ENCODE measurements around the gene ZFHX3.

The ZFHX3 gene

DNA sequence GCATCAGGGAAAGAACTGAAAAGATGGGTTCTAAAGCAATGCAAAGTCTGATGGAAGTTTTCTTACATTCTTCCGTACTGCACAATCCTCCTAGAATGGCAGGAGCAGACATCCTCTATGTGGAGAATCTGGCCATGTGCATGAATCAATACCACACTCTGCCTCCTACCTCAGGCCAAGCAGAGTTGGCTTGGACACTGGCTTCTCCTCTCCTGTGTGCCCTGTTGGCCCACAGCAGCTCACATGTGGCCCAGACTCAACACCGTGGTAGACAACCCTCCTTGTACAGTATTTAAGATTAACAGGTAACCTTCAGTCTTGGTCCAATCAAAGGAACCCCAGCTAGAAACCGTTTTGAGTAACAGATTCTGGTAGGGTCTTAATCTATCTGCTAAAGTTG is 101.9 kb downstream of the ZFHX3 start:
- no peak for DNase-seq

DNA sequence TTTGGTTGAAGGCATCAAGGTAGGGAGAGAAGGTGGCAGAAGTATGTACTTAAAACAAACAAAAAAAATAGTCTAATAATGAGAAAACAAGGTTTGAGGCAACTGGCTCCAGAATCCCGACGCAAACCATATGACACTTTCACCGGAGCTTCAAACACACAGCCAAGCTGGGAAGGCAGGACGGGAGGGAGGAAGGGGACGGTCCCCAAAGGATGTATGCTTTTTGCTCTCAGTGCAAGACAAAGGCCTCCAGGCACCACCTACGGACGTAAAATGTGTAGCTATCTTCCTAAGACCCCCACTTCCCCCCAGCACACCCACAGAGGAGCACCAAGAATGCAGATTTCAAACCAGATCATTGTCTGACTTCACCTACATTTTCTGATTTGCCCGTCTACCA is 102.3 kb downstream of the ZFHX3 start:
- DNase-seq, result no peak

DNA sequence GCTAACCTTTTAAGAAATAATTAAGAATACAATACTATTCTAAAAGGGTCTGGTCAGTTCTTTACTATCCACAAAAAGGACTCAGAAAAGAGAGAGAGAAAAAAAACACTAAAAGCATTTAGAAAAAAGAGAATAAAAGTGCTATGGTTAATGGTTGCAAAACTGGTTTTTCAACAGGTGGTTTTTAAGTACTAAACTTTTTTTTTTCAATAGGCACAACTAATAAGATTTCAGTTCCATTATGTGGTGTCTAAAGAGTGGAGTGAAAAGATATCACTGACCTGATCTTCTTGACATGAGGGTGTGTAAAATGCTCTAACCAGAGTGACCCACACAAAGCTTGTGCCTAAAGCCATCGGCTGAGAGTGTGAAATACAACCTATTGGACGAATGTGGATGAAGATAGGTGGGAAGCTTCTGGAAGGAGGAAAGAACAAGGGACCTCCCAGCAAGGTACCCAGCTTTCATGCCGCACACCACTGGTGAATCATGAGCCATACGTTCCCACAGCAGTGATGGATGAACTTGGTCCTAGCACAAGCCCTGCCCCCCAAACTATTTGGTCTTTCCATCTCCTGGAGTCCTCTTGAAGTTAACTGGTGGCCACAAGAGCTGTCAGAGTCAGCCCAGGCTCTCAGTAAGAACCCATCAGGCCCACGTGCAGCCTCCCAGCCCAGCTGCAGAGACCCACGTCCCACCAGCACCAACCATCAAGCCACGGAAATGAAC is 103.0 kb downstream of the ZFHX3 start:
- DNase-seq, result no peak

DNA sequence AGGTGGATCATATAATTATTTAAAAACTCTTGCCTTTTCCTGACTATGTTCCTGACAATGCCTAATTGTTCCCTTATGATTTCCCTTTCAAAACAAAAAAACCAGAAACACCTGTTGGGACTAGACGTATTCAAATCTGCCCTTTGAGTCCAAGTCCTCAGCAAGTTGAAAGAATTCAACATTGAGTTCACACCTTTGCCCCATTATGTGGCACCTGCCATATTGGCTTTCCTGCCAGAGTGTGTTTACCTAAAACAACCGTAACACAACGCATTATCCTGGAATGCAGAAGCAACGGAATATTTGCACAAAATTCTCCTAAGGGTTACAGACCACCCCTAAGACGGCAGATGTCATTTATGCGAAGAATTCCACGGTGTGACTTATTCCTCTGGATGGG is 105.9 kb downstream of the ZFHX3 start:
- DNase-seq, result no peak

DNA sequence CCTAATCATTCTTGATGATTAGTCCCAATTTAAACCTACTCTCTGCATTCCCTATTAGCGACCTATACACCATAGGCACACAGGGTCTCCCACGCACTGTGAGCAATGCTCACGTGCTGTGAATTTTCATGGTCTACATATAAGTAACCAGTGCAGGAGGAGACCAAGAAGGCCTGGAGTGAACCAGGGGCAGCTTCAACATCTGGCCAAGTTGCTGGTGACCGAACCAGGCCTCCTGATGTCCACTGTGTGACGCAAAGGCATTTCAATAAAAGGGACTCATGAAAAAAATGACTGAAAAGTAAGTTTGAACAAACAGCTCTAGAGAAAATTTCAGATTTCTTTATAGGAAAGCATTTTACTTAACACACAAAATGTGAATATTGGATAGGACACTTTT is 107.0 kb downstream of the ZFHX3 start:
- no peak for DNase-seq

DNA sequence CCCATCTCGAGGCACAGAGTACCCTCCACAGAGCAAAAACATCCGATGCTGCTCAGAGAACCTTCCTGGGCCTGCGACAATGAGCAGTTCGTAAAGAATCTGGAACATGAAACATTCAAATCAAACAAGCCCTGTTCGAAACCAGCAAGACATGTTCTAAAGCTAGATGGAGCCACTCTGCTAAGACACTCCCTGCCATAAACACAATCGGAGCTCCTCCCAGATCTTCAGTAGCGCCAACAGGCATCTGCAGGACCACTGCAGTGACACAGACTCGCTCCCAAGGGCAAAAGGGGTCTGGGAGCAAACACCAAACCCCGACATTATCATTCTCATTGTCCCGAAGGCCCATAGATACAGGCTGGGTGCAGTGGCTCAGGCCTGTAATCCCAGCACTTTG is 108.7 kb downstream of the ZFHX3 start:
- DNase-seq, result no peak

DNA sequence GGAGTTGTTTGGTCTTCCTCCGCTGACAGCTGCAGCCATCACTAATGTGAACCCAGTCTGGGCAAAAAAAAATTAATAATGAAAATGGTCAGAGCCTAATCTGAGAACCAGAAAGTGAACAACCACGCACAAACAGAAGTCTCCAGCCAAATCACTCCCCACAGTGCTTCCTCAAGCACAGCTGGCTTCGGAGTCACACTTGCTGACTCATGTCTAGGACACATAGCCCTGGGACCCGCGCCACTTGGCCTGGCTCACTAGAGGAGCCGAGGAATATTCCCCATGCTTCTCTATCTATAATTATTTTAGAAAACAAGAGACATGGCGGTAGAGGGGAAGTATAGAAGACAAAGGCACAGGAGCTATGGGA is 109.1 kb downstream of the ZFHX3 start:
- DNase-seq, result no peak

DNA sequence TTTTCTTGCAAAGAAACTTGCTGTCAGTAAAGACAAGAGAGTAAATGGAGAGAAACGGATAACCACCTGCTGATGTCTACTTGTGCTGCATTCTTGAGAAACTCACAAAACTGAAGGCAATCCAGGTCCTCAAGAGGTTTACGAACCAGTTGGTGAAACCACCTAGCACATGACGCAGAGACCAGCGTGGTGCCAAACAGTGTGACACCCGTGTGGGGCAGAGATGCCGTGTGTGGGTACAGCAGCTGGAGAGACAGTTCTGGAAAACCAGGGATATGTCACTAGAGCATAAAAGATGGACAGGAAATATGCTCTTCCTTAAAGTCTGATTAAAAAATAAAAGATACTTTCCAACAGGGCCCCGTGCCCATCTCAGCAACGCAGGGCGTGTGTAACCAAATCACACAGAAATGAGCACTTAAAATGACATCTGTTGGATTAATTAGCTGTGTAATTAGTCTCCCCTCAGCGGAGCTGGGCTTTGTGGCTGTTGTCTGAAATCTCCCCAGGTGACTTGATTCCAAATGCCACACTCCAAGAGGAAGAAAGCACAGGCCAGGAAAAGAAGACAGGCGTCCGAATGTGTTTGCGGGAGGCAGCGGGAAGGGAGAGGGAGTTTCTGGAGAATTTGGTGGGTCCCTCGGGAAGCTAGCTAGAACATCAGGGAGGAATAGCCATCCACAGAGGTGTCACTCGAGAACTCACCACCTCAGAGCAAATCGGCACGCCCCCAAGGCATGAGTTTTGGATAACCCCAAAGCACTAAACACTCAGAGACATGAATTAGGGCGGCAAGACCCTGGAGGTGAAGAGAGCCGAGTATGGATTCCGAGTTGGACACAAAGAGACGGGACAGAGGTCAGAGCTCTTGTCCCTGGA is 109.8 kb downstream of the ZFHX3 start:
- no peak for DNase-seq

DNA sequence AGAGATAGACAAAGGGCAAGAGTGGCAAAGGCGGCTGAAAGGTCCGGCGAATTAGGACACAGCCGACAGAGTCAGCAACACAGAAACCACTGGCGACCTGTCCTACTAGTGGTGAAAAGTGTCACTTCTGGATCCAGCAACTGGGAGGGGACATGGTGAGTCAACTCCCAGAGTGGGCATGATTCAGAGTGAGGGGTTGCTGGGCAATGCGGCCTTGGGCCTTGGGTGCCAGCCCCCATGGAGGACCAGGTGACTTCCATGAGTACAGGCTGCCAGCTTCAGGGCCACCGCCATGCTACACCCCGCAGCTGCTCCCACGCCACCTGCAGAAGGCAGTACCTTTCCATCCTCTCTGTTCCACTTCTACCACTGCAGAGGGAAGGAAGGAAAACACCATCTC is 110.6 kb downstream of the ZFHX3 start:
- DNase-seq, result no peak

DNA sequence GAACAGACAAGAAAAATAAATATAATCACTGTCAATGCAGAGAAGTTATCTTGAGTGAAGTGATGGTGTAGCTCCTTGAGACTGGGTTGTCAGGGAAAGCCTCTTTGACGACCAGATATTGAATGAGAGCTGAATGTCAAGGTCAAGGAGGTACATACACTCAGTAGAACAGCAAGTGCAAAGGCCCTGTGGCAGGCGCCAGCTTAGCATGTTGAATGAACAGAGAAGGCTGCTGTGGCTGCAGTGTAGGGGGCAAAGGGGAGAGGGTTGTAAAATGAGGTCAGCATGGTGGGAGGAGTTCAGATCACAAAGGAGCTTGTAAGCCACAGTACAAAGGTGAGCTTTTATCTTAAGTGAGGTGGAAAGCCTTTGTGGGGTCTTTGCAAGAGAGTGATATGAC is 111.5 kb downstream of the ZFHX3 start:
- no peak for DNase-seq

DNA sequence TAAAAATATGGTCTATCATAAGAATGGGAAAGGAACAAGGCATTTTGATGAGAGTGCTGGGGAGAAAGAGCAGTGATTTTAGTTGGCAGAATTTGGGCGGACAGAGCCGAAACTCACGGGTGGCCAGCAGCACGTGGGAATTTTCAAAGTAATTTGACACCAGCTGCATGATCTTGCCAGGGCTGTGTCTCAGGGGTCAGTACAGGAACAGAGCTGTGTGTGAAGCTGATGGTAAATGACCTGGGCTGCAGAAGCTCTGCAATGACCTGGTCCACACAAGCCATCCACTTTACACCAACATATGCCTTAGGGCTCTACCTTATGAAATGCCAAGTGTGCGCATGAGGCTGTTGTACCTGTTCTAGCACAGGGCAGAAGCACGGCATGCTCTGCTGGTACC is 112.0 kb downstream of the ZFHX3 start:
- no peak for DNase-seq

DNA sequence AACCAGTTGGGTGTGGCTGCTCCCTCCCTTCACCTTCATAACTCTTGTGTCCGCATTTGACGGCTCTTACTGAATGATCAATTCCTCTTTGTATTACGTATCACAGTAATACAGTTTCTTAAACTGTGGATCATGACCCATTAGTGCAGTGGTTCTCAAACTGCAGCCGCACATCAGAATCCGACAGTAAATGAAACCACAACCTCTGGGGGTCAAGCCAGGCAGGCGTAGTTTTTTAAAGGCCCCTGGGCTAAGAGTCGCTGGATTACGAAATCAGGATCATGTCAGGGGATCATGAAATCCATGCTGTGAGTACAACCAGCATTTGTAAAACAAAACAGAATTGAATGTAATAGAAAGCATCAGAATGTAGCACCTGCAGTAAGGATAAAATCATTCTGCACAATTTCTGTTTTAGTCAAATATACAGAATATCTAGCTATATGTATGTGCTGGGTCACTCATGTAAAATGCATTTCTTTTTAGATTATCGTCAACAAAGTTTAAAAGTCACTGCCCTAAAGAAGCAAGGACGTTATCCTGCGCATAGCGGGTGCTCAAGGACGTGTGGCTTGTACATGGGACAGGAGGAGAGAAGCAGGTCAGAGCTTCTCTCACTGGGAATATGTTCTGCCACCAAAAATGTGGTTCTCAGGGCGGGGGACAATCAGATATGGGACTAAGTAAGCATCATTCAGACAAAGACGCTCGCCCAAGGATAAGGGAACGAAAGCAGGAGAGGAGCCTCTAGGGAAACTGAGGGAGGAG is 113.1 kb downstream of the ZFHX3 start:
- DNase-seq, result no peak

DNA sequence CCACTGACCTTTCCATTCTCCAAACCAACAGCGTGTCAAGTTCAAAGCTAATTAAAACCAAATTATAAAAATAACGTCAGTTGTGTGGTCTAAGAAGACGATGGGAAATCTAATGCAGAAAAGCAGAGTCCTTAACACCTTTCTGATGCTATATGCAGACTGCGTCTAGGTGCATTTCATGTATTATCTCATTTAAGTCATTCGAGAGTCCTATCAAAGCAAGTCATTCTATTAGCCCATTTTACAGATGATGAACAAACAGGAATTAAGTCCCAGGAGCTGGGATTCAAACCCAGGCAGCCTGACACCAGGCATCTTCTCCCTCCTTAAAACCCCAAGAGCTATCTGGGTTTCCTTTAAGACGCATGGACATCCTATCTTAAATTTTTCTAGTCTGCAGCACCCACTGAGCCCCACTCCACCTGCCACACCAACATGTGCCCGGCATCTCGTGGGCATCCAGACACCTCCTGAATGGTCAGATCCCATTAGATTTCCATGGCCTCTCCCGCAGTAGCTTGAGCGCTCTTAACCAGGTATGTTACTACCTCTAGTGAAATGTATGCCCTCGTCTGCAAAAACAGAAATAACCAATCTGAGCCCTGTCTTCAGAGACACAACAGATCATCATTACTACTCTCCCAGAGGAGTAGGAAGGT is 115.1 kb downstream of the ZFHX3 start:
- DNase-seq, result no peak

DNA sequence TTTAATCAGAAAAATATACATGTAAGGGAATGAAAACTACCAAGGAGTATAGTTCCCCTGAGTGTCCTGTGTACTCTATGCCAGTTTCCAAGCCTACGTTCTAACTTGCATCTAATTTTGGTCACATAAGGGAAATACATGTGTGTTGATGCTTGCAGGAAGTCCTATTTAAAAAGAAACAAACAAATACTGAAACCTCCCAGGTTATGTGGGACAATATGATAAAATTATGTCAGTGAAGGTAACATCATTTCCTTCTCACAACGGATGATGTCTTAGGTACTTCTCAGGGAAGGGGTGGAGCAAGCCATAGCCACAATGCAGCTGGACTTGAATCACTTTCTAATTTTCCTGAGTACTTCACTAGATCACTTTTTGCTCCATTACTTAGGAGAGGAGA is 115.9 kb downstream of the ZFHX3 start:
- no peak for DNase-seq

DNA sequence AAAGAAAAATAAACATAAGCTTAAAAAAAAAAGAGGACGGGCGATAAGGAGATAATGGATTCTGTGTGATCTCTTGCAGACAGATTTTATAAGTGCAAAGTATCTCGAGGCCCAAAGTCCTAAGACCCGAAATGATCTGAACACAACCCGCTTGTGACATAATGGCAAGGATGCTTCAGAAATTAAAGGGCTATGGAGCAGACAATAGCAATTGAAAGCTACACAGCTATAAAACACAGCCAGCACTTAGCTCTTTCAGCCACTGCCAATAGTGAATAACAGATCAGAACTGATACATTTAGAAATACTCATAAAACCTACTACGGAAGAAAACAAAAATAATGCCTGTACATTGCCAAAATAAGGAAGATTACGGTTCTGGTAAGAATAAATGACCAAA is 117.5 kb downstream of the ZFHX3 start:
- no peak for DNase-seq

DNA sequence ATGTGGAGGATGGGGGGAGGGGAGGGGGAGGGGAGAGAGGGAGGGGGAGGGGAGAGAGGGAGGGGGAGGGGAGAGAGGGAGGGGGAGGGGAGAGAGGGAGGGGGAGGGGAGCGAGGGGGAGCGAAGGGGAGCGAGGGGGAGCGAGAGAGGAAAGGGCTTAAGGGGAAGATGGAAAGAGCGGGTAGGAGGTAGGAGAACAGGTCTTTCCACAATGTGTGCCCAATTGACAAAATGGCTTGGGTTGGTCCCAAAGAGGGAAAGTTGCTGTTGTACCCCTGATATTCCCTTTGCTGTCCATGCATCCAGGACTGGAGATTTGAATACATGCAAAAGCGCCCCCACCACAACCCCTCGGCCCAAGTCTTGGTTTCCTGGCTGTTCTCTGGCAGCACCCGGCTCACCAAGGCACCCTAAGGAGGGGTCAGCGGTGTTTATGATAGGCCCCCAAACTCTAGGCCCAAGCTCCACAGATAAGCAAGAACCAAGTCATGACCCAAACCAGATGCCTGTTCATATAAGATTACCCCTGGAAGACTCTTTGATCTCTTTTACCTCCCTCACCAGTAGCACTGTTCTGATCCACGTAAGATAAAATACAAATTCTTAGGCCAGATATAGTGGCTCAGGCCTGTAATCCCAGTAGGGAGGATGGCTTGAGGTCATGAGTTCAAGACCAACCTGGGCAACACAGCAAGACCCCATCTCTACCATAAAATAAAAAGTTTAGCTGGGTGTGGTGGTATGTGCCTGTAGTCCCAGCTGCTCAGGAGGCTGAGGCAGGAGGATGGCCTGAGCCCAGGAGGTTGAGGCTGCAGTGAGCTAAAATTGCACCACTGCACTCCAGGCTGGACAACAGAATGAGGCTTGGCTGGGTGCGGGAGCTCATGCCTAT is 119.6 kb downstream of the ZFHX3 start:
- no peak for DNase-seq

DNA sequence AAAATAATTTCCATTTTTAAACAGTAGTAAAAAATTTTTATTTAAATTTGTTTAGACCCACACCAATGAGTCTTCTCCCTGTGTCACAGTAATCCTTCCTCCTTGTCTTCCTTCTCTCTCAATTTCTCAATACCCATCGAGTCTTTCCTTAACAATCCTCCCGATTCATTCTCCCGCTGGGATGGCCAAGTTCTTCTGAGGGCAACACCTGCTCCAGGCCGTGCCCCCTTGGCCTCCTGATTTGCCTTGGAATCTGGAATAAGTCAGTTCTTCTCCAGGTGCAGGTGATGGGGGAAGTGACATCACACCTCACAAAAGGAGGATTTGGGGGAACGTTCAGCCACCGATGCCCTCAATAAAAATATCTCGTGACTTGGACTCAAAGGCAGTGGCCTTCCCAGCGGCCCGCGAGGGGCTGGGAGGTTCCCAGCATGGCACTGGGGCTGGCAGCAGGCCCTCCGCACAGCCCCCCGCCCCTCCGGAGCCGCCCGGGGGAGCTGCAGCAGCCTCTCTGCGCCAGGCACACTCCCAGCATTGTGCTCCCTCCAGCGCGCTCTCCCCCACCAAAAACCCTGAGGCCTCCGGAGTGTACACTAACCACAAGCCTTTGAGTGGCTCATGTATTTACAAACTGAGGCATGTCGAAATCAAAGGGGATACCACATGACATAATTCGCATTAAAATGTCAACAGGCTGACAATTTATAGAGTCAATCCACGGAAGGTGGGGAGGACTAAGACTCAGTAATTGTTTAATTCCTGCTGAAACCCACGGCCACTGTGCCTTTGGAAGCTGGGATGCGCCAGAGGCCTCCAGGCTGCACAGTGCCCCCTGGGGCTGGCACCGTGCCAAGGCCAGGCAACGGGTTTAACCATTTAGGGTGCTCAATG is 120.5 kb downstream of the ZFHX3 start:
- no peak for DNase-seq

DNA sequence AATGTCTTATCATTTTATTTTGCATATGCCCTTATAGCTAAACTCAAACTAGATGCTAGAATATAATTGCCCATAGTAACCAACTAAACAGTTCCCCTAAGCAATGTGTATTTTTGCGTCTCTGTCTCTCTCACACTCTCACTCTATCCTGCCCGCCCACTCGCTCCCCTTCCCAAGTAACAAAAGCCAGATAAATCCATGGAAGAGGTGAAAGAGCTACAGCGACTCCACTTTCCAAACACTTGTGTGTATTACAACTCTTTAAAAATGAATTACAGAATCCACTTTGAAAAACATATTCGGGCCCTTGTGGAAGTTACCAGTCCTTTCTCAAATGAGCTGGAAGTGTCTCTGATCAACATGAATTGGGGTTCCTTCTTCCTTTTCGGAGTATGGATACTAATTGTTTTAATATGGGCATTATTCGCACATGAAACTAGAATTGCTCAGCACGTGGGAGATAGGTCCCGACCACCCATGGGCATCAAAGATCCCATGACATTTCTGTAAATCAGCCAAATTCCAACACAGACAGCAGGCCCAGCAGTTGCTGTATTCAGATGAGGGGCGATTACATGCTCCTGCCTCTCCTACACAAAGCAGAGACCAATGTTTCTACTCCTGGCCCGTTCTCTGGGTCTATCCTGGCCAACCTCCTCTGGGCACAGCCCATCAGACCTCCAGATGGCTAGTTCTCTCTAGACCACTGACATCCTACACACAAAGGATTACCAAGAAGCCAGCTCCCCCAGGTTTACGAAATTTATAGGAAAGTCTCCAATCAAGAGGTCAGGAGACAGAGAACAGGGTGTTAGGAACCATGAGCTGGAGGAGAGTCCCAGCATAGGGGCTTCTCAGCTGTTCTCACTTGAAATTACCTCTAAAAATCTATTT is 121.5 kb downstream of the ZFHX3 start:
- no peak for DNase-seq

DNA sequence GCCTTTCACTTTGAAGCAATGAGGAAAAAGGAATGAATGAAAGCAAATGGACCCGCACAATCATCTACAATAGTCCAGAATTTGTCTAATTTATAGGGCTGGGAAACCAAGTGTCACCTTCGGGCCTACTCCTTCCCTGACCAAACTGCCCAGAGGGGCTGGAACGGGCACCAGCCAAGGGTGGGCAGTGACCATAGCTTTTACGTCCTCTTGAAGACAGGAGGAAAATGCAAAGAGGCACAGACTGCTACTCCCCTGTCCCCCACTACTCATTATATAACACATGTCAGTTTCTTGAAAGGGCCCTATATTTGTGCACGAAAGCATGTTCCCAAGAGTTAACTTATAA is 122.3 kb downstream of the ZFHX3 start:
- DNase-seq, result no peak
